KBM-7 (cell line): ENCODE measurements around the gene SARDH.
"Not testable (repeated sequence)": the region's sequence is repeated elsewhere in the genome, so short reads cannot be mapped to it uniquely, and the experiment has no call there.

Experiments used
- DNase-seq: peaks from one replicate; pipeline ENCODE4 v3.0.0-alpha.2; 2015
- in situ Hi-C: fragments of 300-500 bp; cut with MboI; formaldehyde crosslinking; loops from 2 replicates; pipeline ENCODE4 v1.14.3; 2020; ENCODE audit warnings: low sequenced_read_pairs, low pct_unique_long_range_greater_than_20kb, mixed read lengths

Gene SARDH

DNA sequence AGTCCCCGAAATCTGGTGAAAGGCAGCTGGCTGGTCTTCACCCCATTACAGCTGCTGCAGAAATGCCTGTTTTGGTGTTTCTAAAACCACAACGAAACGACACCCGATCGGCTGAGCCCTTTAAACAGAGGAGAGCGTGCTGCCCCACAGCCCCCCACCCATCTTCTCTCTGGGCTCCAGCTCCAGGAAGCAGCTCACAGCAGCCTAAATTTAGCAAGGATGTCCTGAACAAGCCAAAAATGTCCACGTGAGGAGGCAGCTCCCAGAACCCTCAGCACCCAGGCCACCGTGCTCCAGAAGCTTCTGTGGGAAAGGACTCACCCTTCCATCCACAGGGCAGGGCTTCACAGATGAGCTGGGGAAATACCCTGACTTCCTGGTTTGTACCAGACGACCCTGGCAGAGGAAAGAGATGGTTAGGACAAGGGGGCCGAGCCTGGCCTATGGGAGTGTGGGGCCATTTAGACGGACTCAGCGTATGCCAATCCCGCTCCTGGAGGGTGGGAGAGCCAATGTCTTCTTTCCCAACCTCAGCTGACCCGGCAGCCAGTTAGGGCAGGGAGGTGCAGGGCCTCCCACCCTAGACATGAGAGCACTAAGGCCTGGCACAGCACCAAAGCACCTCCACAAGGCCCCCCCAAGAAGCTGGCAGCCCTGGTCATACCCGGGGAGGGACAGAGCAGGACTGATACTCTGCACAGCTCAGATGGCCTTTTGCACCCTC is 39.1 kb upstream of the SARDH start:
- DNase-seq: no peak
- in situ Hi-C loops: loop anchor here (10.0 kb wide), 1 partner anchor 218 kb away; the partner anchor contains the start of gene VAV2

- no peak for DNase-seq
- in situ Hi-C loops: loop anchor here (10.0 kb wide), 1 partner anchor 219 kb away; the partner anchor contains the start of gene VAV2
Measured at GRCh38 chr9:133775951-133776905, 38.1 kb upstream of the SARDH start.

- in situ Hi-C loops: loop anchor here (10.0 kb wide), 1 partner anchor 220 kb away; the partner anchor contains the start of gene VAV2
- no peak for DNase-seq
Measured at GRCh38 chr9:133775291-133775690, 37.1 kb upstream of the SARDH start.

- no peak for DNase-seq
- in situ Hi-C loops: loop anchor here (10.0 kb wide), 1 partner anchor 220 kb away; the partner anchor contains the start of gene VAV2
Measured at GRCh38 chr9:133774799-133775198, 36.6 kb upstream of the SARDH start.

- in situ Hi-C loops: loop anchor here (10.0 kb wide), 1 partner anchor 221 kb away; the partner anchor contains the start of gene VAV2
- DNase-seq: no peak
Measured at GRCh38 chr9:133773889-133774655, 35.9 kb upstream of the SARDH start.

- in situ Hi-C loops: loop anchor here (10.0 kb wide), 1 partner anchor 222 kb away; the partner anchor contains the start of gene VAV2
- no peak for DNase-seq
Measured at GRCh38 chr9:133772581-133772980, 34.4 kb upstream of the SARDH start.

- no peak for DNase-seq
- in situ Hi-C loops: loop anchor here (10.0 kb wide), 1 partner anchor 223 kb away; the partner anchor contains the start of gene VAV2
Measured at GRCh38 chr9:133771486-133772482, 33.6 kb upstream of the SARDH start.

GRCh38 chr9:133770076-133770777 is 32.1 kb upstream of the SARDH start:
- no peak for DNase-seq
- in situ Hi-C loops: loop anchor here (10.0 kb wide), 1 partner anchor 225 kb away; the partner anchor contains the start of gene VAV2

- DNase-seq: no peak
- in situ Hi-C loops: loop anchor here (10.0 kb wide), 1 partner anchor 225 kb away; the partner anchor contains the start of gene VAV2
Measured at GRCh38 chr9:133769511-133770075, 31.4 kb upstream of the SARDH start.

- DNase-seq: no peak
Measured at GRCh38 chr9:133768859-133769510, 30.8 kb upstream of the SARDH start.

GRCh38 chr9:133768371-133768858 is 30.3 kb upstream of the SARDH start:
- in situ Hi-C loops: no loop called here
- DNase-seq: no peak

More at GRCh38 chr9:133768859-133769510, 30.8 kb upstream of the SARDH start:
- in situ Hi-C loops: no loop called here

DNA sequence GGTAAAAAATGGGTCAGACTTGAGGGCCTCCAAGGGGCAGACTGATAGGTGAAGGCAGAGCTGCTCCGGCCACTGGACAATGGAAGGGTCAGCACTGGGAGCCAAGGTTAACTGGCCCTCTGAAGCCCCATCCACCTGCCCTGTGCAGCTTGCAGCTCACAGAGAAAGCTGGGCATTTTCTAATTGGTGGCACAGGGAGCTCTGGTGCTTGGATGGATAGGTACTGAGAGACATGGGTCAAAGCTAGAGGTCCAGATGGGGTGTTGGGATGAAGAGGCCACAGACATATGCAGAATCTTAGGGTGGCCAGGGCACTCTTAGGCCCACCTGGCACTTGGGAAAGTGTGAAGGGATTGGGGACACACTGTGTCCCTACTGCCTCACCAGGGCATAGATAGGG is 29.5 kb upstream of the SARDH start:
- DNase-seq: no peak
- in situ Hi-C loops: no loop called here

DNA sequence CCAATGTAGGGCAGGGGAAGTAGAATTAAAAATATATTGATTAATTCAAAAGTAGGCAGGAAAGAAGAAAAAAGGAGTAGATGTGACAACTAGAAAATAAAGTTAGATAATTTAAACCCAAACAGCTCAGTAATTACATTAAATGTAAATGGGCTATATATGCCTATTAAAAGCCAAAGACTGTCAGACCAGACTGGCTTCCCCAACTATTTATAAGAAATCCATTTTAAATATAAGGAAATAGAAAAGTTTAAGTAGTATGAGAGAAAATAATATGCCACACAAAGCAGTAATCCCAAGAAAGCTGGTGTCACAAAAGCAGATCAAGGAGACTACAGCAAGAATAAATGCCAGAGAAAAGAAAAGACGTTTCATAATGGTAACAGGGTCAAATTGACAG is 28.9 kb upstream of the SARDH start:
- DNase-seq: no peak
- in situ Hi-C loops: no loop called here

DNA sequence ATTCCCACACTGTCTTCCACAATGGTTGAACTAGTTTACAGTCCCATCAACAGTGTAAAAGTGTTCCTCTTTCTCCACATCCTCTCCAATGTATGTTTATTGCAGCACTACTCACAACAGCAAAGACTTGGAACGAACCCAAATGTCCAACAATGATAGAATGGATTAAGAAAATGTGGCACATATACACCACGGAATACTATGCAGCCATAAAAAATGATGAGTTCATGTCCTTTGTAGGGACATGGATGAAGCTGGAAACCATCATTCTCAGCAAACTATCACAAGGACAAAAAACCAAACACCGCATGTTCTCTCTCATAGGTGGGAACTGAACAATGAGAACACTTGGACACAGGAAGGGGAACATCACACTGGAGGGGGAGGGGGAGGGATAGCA is 28.1 kb upstream of the SARDH start:
- in situ Hi-C loops, DNase-seq: not testable (repeated sequence)

DNA sequence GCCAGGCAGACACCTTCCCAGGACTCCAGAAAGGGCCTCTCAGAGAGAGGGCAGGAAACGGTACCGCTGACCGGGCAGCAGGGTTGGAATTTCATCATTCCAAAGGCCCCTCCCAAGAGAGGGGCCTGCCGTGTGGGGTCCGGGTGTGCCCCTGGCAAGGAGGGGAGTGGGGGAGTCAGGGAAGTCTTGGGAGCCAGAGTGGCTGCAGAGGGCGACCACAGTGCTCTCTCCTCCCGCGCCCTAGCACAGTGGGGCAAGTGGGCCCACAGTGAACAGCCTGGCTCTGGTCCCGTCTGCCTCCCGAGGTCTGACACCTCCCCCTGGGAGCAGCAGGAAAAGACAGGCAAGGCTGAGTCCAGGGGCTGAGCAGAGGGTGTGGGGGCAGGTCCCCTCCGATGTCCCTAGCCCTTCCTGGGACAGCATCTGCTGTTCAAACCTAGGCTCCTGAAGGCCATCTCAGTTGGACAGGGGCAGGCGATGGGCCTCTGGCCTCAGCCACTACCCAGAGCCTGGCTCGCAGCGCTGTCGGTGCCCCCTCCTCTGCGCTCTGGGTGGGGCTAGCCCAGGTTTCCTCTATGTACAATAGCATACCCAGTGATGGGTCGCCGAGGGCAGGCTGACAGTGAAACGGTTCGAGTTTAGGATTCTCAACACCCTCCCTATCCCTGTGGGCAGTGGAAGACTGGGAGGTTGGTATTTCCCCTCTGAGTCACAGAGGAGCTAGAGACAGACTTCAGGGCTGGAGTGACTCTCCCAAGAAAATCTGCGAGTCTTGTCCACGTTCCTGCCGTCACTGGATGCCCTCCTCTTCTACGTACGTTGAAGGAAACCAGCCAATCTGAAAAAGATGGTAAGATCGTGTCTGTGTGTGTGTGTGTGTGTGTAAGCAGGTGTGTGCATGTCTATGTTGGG is 25.4 kb upstream of the SARDH start:
- no peak for DNase-seq
- in situ Hi-C loops: no loop called here
